SK-N-SH treated with all-trans-retinoic acid at 6 μM for 48 hours (cell line): ENCODE data around the gene RTF2.
"Not testable (repeated sequence)": the region's sequence is repeated elsewhere in the genome, so short reads cannot be mapped to it uniquely, and the experiment has no call there.

Source experiments
- ATAC-seq: fragments of 200-7000 bp; cut with Tn5 transposase; 3 replicates; pipeline ENCODE4 v1.9.1; 2020; ENCODE audit warnings: mild to moderate bottlenecking, moderate library complexity
- ARNTL ChIP-seq: fragments of 450-650 bp; formaldehyde crosslinking; IDR thresholded peaks from 2 replicates; pipeline ENCODE4 v1.5.0; 2020; ENCODE audit warnings: low read depth, mild to moderate bottlenecking, moderate library complexity, borderline replicate concordance
- BACH2 ChIP-seq: fragments of 250-450 bp; sonication (Bioruptor Pico); IDR thresholded peaks from 2 replicates; pipeline ENCODE4 v1.9.0; 2021; ENCODE audit warnings: mild to moderate bottlenecking, borderline replicate concordance
- ESRRG ChIP-seq: fragments of 250-450 bp; sonication (Bioruptor Pico); IDR thresholded peaks from 2 replicates; pipeline ENCODE4 v1.6.1; 2021; ENCODE audit warnings: mild to moderate bottlenecking
- GLIS3 ChIP-seq: fragments of 250-450 bp; sonication (Bioruptor Pico); IDR thresholded peaks from 2 replicates; pipeline ENCODE4 v1.5.0; 2020; ENCODE audit warnings: mild to moderate bottlenecking, moderate library complexity
- ISL1 ChIP-seq: fragments of 250-450 bp; sonication (Bioruptor Pico); IDR thresholded peaks from 2 replicates; pipeline ENCODE4 v2.1.2; 2022; ENCODE audit warnings: mild to moderate bottlenecking, moderate library complexity
- OSR1 ChIP-seq: fragments of 250-450 bp; sonication (Bioruptor Pico); IDR thresholded peaks from 2 replicates; pipeline ENCODE4 v1.8.0; 2022; ENCODE audit warnings: moderate library complexity, mild to moderate bottlenecking, inconsistent platforms
- PPARA ChIP-seq: fragments of 250-450 bp; sonication (Bioruptor Pico); IDR thresholded peaks from 2 replicates; pipeline ENCODE4 v1.5.0; 2020; ENCODE audit warnings: mild to moderate bottlenecking, borderline replicate concordance
- RARB ChIP-seq: fragments of 250-450 bp; sonication (Bioruptor Pico); IDR thresholded peaks from 2 replicates; pipeline ENCODE4 v1.8.0; 2021; ENCODE audit warnings: mild to moderate bottlenecking, moderate library complexity
- TCF4 ChIP-seq: fragments of 250-450 bp; sonication (Bioruptor Pico); IDR thresholded peaks from 2 replicates; pipeline ENCODE4 v1.8.0; 2021; ENCODE audit warnings: mild to moderate bottlenecking, moderate library complexity, borderline replicate concordance
- TOX ChIP-seq: fragments of 250-450 bp; sonication (Bioruptor Pico); IDR thresholded peaks from 2 replicates; pipeline ENCODE4 v1.8.0; 2021; ENCODE audit warnings: mild to moderate bottlenecking, moderate library complexity, borderline replicate concordance
- ZC3H10 ChIP-seq: fragments of 250-450 bp; sonication (Bioruptor Pico); IDR thresholded peaks from 2 replicates; pipeline ENCODE4 v1.5.1; 2021; ENCODE audit warnings: mild to moderate bottlenecking, moderate library complexity
- ZFP3 ChIP-seq: fragments of 250-450 bp; sonication (Bioruptor Pico); IDR thresholded peaks from 2 replicates; pipeline ENCODE4 v1.5.0; 2020; ENCODE audit warnings: mild to moderate bottlenecking, moderate library complexity
- ZFP30 ChIP-seq: fragments of 450-650 bp; formaldehyde crosslinking; IDR thresholded peaks from 2 replicates; pipeline ENCODE4 v1.5.0; 2022; ENCODE audit warnings: mild to moderate bottlenecking, moderate library complexity
- ZNF565 ChIP-seq: fragments of 450-650 bp; formaldehyde crosslinking; conservative IDR thresholded peaks from 2 replicates; pipeline ENCODE4 v1.5.0; 2020; ENCODE audit warnings: low read depth, mild to moderate bottlenecking, moderate library complexity
- ZNF70 ChIP-seq: fragments of 450-650 bp; formaldehyde crosslinking; IDR thresholded peaks from 2 replicates; pipeline ENCODE4 v1.5.0; 2020; ENCODE audit warnings: mild to moderate bottlenecking, moderate library complexity
- ZNF8 ChIP-seq: fragments of 450-650 bp; formaldehyde crosslinking; IDR thresholded peaks from 2 replicates; pipeline ENCODE4 v1.5.0; 2020; ENCODE audit warnings: mild to moderate bottlenecking, moderate library complexity
- TF ChIP-seq, protein P1 (sequence below): fragments of 250-450 bp; sonication (Bioruptor Pico); IDR thresholded peaks from 2 replicates; pipeline ENCODE4 v1.5.1; 2020; ENCODE audit warnings: low read depth, mild to moderate bottlenecking, moderate library complexity
- TF ChIP-seq, protein P2 (sequence below): fragments of 250-450 bp; sonication (Bioruptor Pico); IDR thresholded peaks from 2 replicates; pipeline ENCODE4 v1.8.0; 2021; ENCODE audit warnings: low read depth, mild to moderate bottlenecking, moderate library complexity, borderline replicate concordance
- TF ChIP-seq, protein P3 (sequence below): fragments of 250-450 bp; sonication (Bioruptor Pico); IDR thresholded peaks from 2 replicates; pipeline ENCODE4 v1.8.0; 2020; ENCODE audit warnings: mild to moderate bottlenecking, moderate library complexity, borderline replicate concordance
- TF ChIP-seq, protein P4 (sequence below): fragments of 250-450 bp; sonication (Bioruptor Pico); IDR thresholded peaks from 2 replicates; pipeline ENCODE4 v1.5.1; 2021; ENCODE audit warnings: mild to moderate bottlenecking, moderate library complexity
- TF ChIP-seq, protein P5 (sequence below): fragments of 250-450 bp; sonication (Bioruptor Pico); IDR thresholded peaks from 2 replicates; pipeline ENCODE4 v1.5.0; 2020; ENCODE audit warnings: mild to moderate bottlenecking, moderate library complexity

Gene RTF2

DNA sequence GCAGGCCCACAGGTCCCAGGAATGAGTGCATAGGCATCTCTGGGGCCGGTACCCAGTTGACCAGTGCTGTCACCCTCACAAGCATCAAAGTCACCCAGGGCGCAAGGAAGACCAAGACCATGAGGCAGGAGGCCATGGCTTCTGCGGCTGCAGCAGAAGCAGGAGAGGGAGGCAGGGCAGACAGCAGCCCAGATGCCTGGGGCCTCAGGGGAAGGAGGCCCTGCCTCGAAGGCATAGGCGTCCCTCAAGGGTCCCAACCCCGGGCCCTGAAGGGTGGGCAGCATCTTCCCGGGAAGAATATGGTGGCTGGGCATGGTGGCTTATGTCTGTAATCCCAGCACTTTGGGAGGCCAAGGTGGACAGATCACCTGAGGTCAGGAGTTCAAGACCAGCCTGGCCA lies 59.1 kb downstream of the RTF2 start:
- no peak for ATAC-seq
- TF ChIP-seq ARNTL (no peak), ESRRG (CRISPR knock-in tag) (no peak), ZC3H10 (CRISPR knock-in tag) (no peak), ISL1 (CRISPR knock-in tag) (no peak), TCF4 (no peak), ZNF8 (CRISPR knock-in tag) (no peak), ZFP3 (CRISPR knock-in tag) (no peak), BACH2 (no peak), PPARA (CRISPR knock-in tag) (no peak)

DNA sequence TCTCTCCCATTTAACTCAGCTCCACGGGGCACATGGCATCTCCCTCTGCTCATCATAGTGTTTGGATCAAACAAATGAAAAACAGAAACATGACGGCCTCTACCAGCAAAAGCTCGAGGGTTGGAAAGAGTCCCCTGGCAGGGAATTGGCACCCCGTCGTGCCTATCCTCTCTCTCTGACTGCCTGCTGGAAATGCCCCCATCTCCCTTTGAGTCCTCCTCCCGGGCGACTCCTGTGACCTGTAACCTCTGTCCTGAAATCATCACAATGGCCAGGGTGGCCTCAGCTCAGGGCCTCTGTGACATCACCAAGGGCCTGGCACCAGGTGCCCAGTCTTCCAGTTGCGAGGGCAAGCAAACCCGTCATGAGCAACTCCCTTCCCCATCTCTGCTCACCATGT lies 64.5 kb downstream of the RTF2 start, which contains the start of gene FAM209B:
Gene FAM209B (plus strand): TSS at position 301 of the 400 bp plus-strand sequence. CDS start 96 bp downstream, at position 397.
- not testable (repeated sequence) for ATAC-seq

DNA sequence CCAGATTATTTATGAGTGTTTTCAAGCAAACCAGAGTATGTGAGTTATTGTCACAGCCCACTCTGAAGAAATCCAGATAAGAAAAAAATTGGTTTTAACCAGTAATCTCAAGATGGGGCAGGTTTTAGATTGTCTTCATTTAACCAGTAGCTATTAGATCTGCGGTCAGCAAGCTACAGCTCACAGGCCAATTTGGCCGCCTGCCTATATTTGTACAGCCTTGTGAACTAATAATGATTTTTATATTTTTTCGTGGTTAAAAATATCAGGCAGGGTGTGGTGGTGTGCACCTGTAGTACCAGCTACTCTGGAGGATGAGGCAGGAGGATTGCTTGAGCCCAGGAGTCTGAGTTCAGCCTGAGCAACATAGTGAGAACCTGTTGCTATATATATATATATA lies 69.6 kb downstream of the RTF2 start:
- TF ChIP-seq ZNF8 (CRISPR knock-in tag) (no peak), TCF4 (no peak), ZNF70 (CRISPR knock-in tag) (no peak), ZFP30 (CRISPR knock-in tag) (no peak), ARNTL (no peak)
- TF ChIP-seq, protein P1, sequence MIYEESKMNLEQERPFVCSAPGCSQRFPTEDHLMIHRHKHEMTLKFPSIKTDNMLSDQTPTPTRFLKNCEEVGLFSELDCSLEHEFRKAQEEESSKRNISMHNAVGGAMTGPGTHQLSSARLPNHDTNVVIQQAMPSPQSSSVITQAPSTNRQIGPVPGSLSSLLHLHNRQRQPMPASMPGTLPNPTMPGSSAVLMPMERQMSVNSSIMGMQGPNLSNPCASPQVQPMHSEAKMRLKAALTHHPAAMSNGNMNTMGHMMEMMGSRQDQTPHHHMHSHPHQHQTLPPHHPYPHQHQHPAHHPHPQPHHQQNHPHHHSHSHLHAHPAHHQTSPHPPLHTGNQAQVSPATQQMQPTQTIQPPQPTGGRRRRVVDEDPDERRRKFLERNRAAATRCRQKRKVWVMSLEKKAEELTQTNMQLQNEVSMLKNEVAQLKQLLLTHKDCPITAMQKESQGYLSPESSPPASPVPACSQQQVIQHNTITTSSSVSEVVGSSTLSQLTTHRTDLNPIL (CRISPR knock-in tag), result no peak
- ATAC-seq, result no peak

DNA sequence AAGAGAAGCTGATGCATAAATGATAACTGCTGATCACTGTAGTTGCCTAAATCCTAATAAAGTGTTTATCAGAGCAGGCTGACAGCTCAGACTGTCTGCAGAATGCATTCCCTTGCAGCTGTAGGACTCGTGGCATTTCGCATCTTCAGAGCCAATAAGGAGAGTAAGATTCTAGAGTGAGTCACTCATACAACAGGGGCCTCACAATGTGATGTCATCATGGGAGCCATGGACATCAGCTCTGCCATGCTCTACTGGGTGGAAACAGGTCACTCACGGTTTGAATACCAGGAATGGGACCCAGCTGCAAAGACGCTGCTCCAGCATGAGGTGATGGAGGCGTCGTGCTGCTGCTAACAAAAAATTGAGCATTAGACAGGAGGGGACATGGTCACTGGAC lies 72.0 kb downstream of the RTF2 start:
- ATAC-seq, result peak; percentile 55
- TF ChIP-seq PPARA (CRISPR knock-in tag) (no peak), GLIS3 (no peak), BACH2 (no peak), ZNF8 (CRISPR knock-in tag) (no peak), ZNF565 (CRISPR knock-in tag) (no peak), ZFP3 (CRISPR knock-in tag) (no peak), OSR1 (CRISPR knock-in tag) (no peak), ARNTL (no peak), ESRRG (CRISPR knock-in tag) (no peak), ZFP30 (CRISPR knock-in tag) (no peak), TOX (CRISPR knock-in tag) (no peak), ZNF70 (CRISPR knock-in tag) (no peak), ZC3H10 (CRISPR knock-in tag) (no peak), RARB (no peak)
- TF ChIP-seq, protein P2, sequence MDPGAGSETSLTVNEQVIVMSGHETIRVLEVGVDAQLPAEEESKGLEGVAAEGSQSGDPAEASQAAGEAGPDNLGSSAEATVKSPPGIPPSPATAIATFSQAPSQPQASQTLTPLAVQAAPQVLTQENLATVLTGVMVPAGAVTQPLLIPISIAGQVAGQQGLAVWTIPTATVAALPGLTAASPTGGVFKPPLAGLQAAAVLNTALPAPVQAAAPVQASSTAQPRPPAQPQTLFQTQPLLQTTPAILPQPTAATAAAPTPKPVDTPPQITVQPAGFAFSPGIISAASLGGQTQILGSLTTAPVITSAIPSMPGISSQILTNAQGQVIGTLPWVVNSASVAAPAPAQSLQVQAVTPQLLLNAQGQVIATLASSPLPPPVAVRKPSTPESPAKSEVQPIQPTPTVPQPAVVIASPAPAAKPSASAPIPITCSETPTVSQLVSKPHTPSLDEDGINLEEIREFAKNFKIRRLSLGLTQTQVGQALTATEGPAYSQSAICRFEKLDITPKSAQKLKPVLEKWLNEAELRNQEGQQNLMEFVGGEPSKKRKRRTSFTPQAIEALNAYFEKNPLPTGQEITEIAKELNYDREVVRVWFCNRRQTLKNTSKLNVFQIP (CRISPR knock-in tag), result no peak
- TF ChIP-seq, protein P3, sequence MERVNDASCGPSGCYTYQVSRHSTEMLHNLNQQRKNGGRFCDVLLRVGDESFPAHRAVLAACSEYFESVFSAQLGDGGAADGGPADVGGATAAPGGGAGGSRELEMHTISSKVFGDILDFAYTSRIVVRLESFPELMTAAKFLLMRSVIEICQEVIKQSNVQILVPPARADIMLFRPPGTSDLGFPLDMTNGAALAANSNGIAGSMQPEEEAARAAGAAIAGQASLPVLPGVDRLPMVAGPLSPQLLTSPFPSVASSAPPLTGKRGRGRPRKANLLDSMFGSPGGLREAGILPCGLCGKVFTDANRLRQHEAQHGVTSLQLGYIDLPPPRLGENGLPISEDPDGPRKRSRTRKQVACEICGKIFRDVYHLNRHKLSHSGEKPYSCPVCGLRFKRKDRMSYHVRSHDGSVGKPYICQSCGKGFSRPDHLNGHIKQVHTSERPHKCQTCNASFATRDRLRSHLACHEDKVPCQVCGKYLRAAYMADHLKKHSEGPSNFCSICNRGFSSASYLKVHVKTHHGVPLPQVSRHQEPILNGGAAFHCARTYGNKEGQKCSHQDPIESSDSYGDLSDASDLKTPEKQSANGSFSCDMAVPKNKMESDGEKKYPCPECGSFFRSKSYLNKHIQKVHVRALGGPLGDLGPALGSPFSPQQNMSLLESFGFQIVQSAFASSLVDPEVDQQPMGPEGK, result no peak
- TF ChIP-seq, protein P4, sequence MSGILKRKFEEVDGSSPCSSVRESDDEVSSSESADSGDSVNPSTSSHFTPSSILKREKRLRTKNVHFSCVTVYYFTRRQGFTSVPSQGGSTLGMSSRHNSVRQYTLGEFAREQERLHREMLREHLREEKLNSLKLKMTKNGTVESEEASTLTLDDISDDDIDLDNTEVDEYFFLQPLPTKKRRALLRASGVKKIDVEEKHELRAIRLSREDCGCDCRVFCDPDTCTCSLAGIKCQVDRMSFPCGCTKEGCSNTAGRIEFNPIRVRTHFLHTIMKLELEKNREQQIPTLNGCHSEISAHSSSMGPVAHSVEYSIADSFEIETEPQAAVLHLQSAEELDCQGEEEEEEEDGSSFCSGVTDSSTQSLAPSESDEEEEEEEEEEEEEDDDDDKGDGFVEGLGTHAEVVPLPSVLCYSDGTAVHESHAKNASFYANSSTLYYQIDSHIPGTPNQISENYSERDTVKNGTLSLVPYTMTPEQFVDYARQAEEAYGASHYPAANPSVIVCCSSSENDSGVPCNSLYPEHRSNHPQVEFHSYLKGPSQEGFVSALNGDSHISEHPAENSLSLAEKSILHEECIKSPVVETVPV (CRISPR knock-in tag), result no peak
- TF ChIP-seq, protein P5, sequence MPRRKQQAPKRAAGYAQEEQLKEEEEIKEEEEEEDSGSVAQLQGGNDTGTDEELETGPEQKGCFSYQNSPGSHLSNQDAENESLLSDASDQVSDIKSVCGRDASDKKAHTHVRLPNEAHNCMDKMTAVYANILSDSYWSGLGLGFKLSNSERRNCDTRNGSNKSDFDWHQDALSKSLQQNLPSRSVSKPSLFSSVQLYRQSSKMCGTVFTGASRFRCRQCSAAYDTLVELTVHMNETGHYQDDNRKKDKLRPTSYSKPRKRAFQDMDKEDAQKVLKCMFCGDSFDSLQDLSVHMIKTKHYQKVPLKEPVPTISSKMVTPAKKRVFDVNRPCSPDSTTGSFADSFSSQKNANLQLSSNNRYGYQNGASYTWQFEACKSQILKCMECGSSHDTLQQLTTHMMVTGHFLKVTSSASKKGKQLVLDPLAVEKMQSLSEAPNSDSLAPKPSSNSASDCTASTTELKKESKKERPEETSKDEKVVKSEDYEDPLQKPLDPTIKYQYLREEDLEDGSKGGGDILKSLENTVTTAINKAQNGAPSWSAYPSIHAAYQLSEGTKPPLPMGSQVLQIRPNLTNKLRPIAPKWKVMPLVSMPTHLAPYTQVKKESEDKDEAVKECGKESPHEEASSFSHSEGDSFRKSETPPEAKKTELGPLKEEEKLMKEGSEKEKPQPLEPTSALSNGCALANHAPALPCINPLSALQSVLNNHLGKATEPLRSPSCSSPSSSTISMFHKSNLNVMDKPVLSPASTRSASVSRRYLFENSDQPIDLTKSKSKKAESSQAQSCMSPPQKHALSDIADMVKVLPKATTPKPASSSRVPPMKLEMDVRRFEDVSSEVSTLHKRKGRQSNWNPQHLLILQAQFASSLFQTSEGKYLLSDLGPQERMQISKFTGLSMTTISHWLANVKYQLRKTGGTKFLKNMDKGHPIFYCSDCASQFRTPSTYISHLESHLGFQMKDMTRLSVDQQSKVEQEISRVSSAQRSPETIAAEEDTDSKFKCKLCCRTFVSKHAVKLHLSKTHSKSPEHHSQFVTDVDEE (CRISPR knock-in tag), result no peak
- TF ChIP-seq, all 23 proteins: peak for 0
